ENCODE data around the gene BRAF.
"Not testable (repeated sequence)": the region's sequence is repeated elsewhere in the genome, so short reads cannot be mapped to it uniquely, and the experiment has no call there.

BRAF gene

DNA sequence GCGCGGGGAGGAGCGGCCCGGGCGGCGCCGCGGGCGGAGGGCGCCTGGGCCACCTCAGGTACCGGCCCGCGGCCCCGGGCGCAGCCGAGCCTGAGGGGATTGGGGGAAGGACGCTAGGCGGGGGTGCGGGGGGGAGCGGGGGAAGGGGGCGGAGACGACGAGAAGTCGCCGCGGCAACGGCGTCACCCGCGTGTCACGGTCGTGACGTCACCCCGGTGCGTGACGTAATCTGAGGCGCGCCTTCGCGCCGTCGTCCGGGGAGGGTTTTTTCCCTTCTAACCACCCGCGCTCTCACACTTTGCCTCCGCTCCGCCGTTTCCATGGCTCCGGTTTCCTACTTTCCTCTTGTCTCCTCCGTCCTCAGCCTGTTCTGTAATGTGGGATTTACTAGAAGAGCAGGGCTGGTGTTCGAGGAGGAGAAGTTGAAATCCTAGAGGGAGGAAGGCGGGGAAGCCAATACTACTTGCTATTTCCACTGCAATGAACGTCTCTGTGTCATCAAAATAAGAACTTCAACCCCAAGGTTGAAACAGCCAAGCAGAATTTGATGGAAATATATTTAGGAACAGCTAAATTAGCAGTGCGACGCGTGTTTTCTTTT lies at the start of gene BRAF:
BRAF (minus strand) TSS at position 109 of the 601 bp plus-strand sequence. CDS start 226 bp downstream, outside the sequence.
- peak; percentile 89 for DNase-seq (ENCODE audit: low read depth)

DNA sequence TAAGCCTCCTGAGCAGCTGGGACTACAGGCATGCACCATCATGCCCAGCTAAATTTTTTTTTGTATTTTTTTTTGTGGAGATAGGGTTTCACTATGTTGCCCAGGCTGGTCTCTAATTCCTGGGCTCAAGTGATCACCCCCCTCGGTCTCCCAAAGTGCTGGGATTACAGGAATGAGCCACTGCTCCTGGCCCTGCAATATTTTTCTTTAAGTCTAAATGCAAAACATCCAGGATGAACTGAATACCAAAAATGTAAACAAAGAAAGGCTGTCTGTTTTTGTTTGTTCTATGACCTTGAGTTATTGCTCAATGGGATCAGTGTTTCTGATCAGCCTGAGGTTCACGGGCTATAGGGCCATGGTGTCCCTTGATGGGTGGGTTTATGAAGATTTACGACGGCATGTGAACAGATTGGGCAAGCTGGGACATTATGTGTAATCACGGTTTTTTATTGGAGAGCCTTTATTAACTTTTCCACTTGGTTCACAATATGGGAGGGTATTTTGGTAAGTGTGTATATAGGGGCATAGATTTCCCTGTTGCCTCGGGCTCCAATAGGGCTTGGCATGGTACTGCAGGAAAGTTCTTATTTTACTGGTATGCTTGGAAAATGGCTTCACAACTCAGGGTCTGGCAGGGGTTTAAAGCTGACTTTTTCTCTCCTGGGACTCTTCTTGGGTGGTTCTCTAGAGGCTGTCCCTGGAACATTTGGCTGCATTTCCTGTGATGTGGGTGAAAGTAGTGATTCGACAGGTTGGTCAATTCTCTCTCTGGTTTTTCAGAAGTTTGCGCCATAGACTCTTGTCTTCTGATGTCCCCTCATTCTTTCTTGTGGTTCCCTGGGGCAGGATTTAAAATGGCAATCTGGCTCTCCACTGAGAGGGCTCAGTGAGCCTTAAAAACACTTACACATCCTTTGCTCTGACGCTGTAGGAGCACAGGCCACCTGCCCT lies 48.4 kb upstream of the BRAF start:
- DNase-seq (ENCODE audit: low read depth) = no peak

- no peak for DNase-seq (ENCODE audit: low read depth)
Observed at GRCh38 chr7:140972344-140972743, 47.6 kb upstream of the BRAF start.

- DNase-seq (ENCODE audit: low read depth) = no peak
Observed at GRCh38 chr7:140967438-140967837, 42.7 kb upstream of the BRAF start.

DNA sequence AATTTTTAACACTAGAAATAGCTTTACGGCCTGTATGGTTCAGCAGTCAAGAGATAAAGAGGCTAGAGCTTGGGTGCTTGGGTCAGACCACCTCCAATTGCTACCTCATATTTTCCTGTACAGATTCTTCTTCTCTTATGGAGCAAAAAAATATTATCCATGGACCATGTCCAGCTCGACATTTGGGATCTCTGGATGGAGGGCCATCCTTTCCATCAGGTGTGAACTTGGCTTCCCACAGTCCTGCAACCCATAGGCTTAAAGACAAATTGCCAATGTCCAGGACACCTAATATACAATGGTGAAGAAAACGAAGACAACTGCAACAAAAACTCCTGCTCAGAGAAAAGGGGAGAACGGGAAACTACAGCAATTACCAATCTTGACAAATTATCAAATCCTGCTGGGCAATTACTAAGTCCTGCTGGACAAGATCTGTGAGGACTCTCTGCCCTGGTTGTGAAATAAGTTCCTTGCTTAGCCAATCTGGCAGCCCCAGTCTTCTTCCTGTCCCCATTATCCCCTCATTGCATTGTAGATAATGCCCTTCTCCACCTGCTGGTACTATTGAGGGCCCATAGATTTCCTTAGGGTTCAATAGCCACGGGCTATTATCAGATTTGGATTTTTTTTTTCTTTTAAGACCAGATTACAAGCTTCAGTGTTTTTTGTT lies 42.0 kb upstream of the BRAF start:
- no peak for DNase-seq (ENCODE audit: low read depth)

GRCh38 chr7:140961117-140961516 lies 36.4 kb upstream of the BRAF start:
- DNase-seq (ENCODE audit: low read depth) = no peak

DNA sequence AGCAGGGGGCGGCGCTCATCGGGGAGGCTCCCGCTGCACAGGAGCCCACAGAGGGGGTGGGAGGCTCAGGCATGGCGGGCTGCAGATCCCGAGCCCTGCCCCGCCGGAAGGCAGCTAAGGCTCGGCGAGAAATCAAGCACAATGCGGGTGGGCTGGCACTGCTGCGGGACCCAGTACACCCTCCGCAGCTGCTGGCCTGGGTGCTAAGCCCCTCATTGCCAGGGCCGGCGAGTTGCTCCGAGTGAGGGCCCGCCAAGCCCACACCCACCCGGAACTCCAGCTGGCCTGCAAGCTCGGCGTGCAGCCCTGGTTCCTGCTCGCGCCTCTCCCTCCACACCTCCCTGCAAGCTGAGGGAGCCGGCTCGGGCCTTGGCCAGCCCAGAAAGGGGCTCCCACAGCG lies 32.3 kb upstream of the BRAF start:
- not testable (repeated sequence) for DNase-seq (ENCODE audit: low read depth)

GRCh38 chr7:140945940-140946339 lies 21.2 kb upstream of the BRAF start:
- no peak for DNase-seq (ENCODE audit: low read depth)

GRCh38 chr7:140942242-140942641 lies 17.5 kb upstream of the BRAF start:
- DNase-seq (ENCODE audit: low read depth) = not testable (repeated sequence)

DNA sequence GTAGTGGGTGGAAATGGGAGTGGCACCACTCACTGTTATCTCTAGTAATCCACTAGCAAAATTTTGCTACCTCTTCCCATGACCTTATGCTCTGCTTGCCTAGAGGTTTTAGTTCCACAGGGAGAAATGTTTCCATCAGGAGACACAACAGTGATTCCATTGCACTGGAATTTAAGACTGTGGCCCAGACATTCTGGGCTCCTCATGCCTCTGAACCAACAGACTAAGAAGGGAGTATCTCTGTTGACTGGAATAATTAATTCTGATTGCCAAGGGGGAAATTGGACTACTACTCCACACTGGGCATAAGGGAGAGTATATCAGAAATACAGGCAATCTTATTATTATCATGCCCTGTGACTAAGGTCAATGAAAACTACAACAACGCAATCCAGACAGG lies 16.2 kb upstream of the BRAF start:
- no peak for DNase-seq (ENCODE audit: low read depth)

GRCh38 chr7:140937702-140938264 lies 13.1 kb upstream of the BRAF start:
- DNase-seq (ENCODE audit: low read depth) = no peak

DNA sequence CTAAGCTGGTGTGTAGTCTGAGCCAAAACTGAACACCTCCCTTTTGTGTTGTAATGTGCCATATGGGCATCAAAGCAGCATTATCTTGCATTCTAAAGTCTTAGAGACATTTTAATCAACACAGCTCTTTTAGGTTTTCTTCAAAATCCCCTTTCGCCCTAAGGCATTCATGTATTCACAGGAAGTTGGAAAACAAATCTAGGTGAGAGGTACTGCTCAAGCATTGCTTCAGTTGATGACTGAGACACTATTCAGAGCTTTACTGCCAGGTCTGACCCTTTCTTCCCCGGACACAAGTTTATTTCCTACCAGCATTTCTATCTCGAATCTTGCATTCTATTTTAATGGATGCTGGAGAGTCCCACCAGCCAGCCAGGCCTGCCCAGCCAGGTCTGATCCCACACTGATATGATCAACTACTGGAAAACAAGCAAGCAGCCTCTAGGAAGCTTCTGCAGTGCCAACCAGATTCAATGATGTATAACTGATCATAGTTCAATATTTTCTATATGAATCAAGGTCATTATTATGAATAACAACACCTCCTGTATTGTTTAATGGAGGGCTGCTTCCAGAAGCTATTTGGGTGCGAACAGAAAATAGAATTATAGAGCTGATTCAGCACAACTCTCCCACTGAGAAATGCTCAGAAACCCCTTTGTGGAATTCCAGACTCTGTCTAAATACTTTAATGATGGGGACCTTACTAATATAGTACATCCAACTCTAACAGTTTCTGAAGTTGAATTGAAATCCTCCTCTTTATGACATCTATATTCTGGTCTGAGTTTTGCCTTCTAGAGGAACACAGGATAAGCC lies 4.0 kb upstream of the BRAF start:
- DNase-seq (ENCODE audit: low read depth) = no peak

- DNase-seq (ENCODE audit: low read depth) = not testable (repeated sequence)
Observed at GRCh38 chr7:140927945-140928344, 3.2 kb upstream of the BRAF start.

- no peak for DNase-seq (ENCODE audit: low read depth)
Observed at GRCh38 chr7:140927351-140927750, 2.6 kb upstream of the BRAF start.

GRCh38 chr7:140926021-140926817 lies 1.5 kb upstream of the BRAF start:
- DNase-seq (ENCODE audit: low read depth) = no peak

GRCh38 chr7:140924019-140924820 lies 509 bp downstream of the BRAF start:
- peak; percentile 50 for DNase-seq (ENCODE audit: low read depth)

DNA sequence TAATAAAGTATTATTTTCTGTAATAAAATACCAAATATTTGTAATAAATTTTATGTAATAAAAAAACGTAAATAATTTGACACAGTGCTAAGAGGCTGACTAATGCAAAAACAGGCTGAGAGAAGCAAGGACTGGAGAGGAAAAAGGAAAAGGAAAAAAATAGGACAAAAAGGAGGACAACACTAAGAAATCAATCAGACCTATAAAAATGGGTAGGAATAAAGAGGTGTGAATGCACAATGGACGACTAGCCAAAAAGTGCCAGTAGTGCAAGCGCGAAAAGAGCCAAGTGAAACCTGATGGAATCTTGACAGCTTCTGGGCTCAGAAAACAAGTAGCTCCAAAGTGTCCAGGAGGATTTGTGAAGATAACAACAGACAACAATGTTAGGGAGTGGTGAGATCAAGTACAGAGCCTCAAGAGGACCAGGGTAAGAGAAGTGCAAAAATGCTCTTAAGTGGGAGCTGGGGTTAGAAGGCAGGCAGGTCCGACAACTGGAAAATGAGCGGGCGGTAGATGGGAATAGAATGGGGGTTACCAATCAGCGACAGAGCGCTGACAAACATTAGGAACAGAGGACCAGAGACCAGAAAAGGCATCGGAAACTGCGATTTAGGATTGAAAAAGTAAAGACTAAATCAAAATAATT lies 1.2 kb downstream of the BRAF start:
- no peak for DNase-seq (ENCODE audit: low read depth)

DNA sequence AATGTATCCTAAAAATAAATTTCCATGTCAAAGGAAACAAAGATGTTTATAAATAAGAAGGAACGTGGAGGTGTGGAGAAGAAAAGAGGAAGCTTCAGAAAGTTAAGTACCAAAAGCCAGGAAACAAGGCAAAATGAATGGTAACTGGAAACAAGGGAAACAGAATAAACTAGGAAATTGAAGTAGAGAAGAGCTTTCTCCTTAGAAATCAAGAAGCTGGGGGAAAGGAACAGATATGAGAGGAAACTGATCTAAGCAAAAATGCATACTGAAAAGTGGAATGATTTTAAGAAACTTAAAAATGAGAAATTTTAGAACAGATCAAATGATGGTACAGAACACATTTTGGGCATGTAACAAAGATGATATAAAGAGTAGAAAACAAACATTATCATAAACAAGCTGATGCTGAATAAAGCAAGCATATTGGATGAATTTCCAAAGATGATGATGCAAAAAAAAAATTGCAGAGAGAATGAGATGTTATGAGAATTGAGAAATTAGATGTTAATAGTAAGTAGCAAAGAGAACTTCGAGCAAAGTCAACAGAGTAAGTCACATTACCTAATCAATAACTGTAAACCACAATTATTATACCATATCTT lies 1.9 kb downstream of the BRAF start:
- no peak for DNase-seq (ENCODE audit: low read depth)

DNA sequence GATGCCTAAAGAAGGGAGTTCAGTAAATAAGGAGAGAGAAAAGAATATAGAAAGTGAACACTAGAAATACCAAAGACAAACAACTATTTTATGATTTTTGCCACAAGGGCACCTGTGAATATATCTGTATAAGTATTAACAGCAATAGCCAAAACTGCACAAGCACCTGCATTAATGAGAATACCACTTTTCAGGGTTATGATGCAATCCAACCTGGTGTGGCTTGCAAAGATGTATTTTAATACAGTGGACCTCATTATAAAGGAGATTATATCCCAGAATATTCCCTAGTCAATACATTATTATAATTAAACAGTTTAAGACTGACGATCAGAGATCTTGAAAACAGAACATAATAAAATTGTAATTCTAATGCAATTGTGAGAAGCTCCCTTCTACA lies 4.0 kb downstream of the BRAF start:
- DNase-seq (ENCODE audit: low read depth) = no peak

Data from activated T-helper 1 cell treated with Interleukin-2 at 50 U/mL for 16 hours (primary cell).